ENCODE data around the gene MPHOSPH8. TPM values are rescaled to one million over a fixed set of nuclear protein-coding genes. Genes with fewer than 3 reads are reported as not detected.
A peak's percentile ranks its signal among the peaks of the same experiment; 100 is the strongest.
"Not testable (repeated sequence)": the region's sequence is repeated elsewhere in the genome, so short reads cannot be mapped to it uniquely, and the experiment has no call there.

The MPHOSPH8 gene
- total RNA-seq, 1 donor from 2014 or later, result 16.4 TPM

GRCh38 chr13:19674898-19675297 is 41.4 kb downstream of the MPHOSPH8 start:
- TF ChIP-seq, protein P1, sequence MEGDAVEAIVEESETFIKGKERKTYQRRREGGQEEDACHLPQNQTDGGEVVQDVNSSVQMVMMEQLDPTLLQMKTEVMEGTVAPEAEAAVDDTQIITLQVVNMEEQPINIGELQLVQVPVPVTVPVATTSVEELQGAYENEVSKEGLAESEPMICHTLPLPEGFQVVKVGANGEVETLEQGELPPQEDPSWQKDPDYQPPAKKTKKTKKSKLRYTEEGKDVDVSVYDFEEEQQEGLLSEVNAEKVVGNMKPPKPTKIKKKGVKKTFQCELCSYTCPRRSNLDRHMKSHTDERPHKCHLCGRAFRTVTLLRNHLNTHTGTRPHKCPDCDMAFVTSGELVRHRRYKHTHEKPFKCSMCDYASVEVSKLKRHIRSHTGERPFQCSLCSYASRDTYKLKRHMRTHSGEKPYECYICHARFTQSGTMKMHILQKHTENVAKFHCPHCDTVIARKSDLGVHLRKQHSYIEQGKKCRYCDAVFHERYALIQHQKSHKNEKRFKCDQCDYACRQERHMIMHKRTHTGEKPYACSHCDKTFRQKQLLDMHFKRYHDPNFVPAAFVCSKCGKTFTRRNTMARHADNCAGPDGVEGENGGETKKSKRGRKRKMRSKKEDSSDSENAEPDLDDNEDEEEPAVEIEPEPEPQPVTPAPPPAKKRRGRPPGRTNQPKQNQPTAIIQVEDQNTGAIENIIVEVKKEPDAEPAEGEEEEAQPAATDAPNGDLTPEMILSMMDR (conservative IDR thresholded peaks at IDR 0.05; ENCODE audit: low read depth, low read length), result no peak
- no peak for DNase-seq (ENCODE audit: low read depth)
- no peak overlapping the region for H3K4me3 ChIP-seq (ENCODE audit: low read depth, low read length)

GRCh38 chr13:19676168-19676567 is 42.7 kb downstream of the MPHOSPH8 start:
- no peak overlapping the region for H3K4me3 ChIP-seq (ENCODE audit: low read depth, low read length)
- no peak for DNase-seq (ENCODE audit: low read depth)
- TF ChIP-seq, protein P1 (conservative IDR thresholded peaks at IDR 0.05; ENCODE audit: low read depth, low read length), result no peak

- no peak overlapping the region for H3K4me3 ChIP-seq (ENCODE audit: low read depth, low read length)
- TF ChIP-seq, protein P1 (conservative IDR thresholded peaks at IDR 0.05; ENCODE audit: low read depth, low read length), result no peak
- no peak for DNase-seq (ENCODE audit: low read depth)
These were observed 47.3 kb downstream of the MPHOSPH8 start for GRCh38 chr13:19680751-19681150.

DNA sequence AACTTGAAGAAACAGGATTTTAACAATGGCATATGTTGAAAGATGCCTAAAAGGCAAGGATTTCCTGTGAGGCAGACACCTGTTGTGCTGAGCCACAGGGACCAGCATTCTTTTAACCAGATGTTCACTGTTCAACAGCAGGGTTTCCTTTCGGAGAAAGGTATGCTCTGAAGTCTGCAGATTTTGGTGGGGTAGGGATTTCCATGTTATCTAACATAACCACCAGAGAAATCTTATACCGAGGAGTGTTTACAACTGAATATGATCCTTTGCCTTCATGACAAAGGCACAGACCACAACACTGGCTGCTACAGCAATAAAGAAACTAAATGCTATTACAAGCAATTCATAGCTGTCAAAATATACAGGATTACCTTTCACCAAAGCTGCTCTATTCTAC is 48.1 kb downstream of the MPHOSPH8 start:
- TF ChIP-seq, protein P1 (conservative IDR thresholded peaks at IDR 0.05; ENCODE audit: low read depth, low read length), result no peak
- DNase-seq (ENCODE audit: low read depth), result no peak
- H3K4me3 ChIP-seq (ENCODE audit: low read depth, low read length), result no peak overlapping the region

DNA sequence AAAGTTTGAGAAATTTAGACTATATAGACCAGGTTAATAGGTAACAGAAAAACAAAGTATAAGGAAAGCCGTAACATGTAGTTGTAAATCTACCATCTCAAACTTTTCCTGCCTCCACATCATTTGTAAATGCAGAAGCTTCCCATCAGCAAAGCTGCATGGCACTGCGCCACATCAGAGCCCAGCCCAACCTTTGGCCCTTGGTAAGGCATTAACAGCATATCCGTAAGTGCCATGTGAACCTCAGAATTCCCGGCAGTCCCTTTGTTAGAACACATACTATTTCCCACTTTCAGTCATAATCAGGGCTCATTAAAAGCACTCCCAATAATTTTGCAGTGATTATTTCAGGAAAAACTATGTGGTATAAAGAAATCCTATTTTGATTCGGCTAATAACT is 51.6 kb downstream of the MPHOSPH8 start:
- DNase-seq (ENCODE audit: low read depth), result peak; percentile 48
- TF ChIP-seq, protein P1 (conservative IDR thresholded peaks at IDR 0.05; ENCODE audit: low read depth, low read length), result no peak
- no peak overlapping the region for H3K4me3 ChIP-seq (ENCODE audit: low read depth, low read length)

DNA sequence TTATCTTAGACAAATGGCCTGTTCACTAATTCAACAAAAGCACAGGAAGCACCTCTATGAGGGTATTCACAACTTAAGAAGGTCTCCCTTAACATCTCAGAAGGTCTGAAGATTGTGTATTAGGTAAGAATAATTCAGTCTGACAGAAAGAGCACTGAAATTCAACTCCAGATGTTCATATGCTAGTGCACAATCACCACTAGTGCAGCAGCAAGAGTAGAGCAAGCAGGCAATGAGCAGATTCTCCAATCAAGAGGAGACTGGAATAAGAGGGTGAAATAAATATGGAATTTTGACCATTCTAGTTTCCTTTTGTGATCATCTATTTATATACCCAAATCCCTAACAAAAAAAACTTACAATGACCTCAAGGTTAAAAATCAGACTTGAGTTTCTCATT is 52.0 kb downstream of the MPHOSPH8 start:
- no peak for DNase-seq (ENCODE audit: low read depth)
- no peak overlapping the region for H3K4me3 ChIP-seq (ENCODE audit: low read depth, low read length)
- TF ChIP-seq, protein P1 (conservative IDR thresholded peaks at IDR 0.05; ENCODE audit: low read depth, low read length), result no peak

DNA sequence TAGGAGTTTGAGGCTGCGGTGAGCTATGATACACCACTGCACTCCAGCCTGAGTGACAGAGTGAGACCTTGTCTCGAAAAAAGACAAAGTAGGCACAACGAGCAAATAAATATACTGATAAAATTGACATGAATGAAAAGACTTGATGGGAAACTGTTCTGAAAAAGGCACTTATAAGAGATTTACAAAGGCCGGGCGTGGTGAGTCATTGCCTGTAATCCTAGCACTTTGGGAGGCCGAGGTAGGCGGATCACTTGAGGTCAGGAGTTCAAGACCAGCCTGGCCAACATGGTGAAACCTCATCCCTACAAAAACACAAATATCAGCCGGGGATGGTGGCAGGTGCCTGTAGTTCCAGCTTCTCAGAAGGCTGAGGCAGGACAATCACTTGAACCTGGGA is 58.0 kb downstream of the MPHOSPH8 start:
- DNase-seq (ENCODE audit: low read depth); H3K4me3 ChIP-seq (ENCODE audit: low read depth, low read length): not testable (repeated sequence)

- no peak overlapping the region for H3K4me3 ChIP-seq (ENCODE audit: low read depth, low read length)
- TF ChIP-seq, protein P1 (conservative IDR thresholded peaks at IDR 0.05; ENCODE audit: low read depth, low read length), result no peak
- no peak for DNase-seq (ENCODE audit: low read depth)
These were observed 62.0 kb downstream of the MPHOSPH8 start for GRCh38 chr13:19695428-19695827.

Data from epithelial cell of proximal tubule (primary cell).